AG08396 (cell line): ENCODE results near the gene RAB11FIP4.

Experiments
- DNase-seq: peaks from one replicate; pipeline ENCODE4 v3.0.0; 2012; ENCODE audit warnings: low spot score, mixed read lengths

Gene RAB11FIP4

GRCh38 chr17:31487063-31487647 is 95.7 kb downstream of the RAB11FIP4 start:
- no peak for DNase-seq

- peak; percentile 78 for DNase-seq
Observed at GRCh38 chr17:31487648-31488263, 96.3 kb downstream of the RAB11FIP4 start.

- DNase-seq, result no peak
Observed at GRCh38 chr17:31488264-31488981, 96.9 kb downstream of the RAB11FIP4 start.

DNA sequence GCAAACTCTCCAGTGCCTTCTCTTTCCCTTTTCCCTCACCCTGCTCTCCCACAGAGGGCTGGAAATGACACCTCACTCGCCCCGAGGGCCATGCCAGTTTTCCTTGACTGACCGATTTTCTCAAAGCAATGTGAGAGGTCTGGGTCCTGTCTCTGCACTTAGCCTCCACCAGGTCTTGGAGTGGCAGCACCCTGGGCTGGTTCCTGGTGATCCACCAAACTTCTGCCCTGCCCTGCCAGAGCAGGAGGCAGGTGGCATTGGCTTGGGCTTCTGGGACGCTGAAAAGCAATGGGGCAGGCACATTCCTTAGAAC is 97.5 kb downstream of the RAB11FIP4 start:
- no peak for DNase-seq

DNA sequence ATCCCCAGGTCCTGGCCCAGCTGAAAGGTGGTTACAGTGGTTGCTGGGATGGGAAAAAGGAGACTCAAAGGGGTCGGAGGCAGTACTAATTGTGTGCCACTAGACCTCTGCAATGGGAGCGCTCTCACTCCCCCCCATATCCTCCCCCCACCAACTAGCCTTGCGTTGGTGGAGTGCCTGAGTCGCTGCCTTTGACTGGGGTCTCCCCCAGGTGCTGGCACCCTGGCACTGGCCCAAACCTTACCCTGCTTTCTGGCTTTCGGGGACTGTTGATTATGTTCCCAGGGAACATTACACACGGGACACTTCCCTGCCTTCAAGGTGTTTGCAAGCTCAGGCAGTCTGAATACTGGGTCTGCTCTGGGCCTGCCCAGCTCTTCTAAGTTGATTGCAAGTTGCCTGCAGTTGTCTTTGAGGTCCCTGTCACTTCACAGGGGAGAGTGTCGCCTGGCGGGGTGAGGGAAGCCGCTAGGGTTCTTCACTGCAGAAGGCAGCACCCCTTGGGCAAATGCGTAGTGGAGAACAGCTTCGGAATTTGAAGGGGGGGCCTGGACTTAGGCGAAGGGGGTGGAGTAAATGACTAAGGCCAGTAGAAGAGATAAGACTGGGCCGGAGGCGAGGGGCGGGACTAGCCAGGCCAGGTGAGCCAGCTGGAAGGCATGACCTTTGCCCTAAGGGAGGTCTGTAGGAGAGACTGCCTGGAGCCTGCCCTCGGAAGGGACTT is 98.0 kb downstream of the RAB11FIP4 start:
- no peak for DNase-seq

DNA sequence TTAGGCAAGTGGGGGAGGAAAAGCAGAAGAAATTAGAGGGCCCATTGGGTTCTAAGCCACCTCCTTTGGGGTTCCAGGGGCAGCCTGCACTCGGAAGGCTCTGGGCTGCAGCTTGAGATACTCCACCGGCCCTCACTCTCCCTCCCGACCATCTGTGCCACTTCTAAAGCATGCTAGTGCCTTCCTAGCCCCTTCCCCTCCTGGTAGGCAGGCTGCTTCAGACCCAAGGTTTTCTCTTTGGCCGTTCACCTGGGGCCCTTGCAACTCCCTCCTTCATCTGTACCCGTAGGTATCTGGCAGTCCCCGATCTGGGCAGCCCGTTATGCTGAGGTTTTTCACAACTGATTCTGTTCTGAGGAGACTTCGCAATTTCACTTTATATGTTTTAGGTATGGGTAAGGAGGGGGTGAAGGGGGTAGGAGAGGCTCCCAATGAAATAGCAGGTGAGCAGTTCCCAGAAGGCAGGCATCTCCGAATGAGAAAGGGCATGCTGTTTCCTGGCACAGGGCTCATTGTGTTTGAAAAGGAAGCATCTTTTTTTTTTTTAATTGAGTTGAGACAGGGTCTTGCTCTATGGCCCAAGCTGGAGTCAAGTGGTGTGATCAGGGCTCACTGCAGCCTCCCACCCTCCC is 98.7 kb downstream of the RAB11FIP4 start:
- no peak for DNase-seq

GRCh38 chr17:31490671-31491375 is 99.3 kb downstream of the RAB11FIP4 start:
- no peak for DNase-seq

DNA sequence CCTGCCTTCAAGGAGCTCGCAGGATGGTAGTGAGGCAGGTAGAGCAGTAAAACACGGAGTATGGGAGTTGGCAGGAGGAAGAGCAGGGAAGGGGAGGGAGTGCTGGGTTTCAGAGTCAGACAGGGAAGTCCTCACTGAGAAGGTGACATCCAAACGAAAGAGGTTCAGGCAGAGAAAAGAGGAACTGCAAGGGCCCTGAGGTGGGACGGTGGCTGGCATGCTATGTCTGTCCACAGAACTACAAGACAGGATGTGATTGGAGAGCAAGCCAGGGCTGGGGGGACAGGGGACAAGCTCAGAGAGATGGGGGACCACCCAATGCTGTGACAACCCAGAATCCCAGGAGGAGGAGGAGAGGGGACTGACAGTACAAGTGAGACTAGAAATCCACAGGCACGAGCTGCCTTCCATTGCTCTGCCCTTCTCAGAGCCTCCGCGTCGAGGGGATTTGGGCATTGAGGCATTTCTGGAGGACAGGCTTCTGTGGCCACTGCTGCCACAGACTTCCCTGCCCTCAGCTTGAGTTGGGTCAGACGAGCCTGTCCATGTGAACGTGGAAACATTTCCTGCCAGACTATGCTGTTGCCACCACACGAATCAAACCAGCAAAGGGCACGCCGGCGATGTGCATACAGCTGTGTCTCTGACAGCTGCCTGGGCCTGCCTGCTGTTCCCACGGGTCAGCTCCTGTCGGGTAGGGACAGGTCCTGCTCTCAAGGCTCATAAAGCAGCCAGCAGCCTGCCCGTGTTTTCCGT is 100.1 kb downstream of the RAB11FIP4 start:
- DNase-seq, result no peak

- no peak for DNase-seq
Observed at GRCh38 chr17:31492206-31492605, 100.7 kb downstream of the RAB11FIP4 start.

GRCh38 chr17:31492880-31493655 is 101.6 kb downstream of the RAB11FIP4 start:
- DNase-seq, result no peak

DNA sequence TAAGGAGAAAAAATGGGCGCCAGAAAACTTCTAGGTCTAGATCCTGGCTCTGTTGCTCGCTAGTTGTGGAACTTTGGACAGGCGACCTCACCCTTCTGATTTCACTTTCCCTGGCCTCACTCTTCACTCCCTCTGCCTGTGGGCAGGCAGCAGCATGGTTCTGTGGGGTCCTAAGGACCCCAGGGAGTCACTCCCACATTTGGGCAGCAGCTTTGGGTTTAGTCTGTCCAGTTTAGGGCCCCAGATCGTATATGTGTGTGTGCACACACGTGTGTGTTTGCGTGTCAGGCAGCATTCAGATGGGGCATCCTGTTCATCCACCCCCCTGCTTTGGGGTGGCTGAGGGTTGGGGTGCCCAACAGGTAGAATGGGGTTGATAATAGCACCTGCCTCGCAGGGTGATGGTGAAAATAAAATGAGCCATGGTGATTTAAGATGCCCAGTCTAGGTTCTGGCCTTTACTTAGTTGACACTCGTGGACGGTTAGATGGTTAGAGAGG is 102.2 kb downstream of the RAB11FIP4 start:
- no peak for DNase-seq

DNA sequence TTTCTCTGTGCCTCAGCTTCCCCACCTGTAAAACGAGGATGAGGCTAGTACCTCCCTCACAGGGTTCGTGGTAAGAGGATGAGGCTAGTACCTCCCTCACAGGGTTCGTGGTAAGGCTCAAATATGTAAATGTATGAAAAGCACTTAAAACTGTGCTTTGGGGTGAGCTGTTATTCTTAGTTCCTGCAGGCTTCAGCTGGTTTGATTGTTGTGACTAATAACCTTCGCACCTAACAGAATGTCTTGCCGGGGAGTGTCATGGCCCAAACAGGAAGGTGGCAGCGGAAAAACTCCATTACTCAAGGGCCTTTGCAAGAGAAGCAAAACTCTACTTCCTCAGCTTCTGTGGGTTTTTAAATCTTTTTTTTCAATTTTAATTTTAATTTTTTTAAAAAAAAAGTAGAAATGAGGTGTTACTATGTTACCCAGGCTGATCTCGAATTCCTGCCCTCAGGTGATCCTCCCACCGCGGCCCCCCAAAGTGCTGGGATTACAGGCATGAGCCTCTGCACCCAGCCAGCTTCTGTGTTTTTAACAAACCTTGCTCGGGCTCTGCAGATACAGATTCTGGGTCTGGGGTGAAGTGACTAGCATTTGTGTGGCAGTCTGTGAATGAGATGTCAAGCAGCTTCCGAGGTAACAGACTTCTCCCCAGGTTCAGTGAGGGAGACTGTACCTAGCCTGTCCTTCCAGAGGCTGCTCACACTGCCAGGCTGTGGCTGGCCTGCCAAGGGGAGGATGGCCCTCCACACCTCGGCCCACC is 103.0 kb downstream of the RAB11FIP4 start:
- DNase-seq, result no peak

GRCh38 chr17:31495022-31495885 is 103.8 kb downstream of the RAB11FIP4 start:
- no peak for DNase-seq

DNA sequence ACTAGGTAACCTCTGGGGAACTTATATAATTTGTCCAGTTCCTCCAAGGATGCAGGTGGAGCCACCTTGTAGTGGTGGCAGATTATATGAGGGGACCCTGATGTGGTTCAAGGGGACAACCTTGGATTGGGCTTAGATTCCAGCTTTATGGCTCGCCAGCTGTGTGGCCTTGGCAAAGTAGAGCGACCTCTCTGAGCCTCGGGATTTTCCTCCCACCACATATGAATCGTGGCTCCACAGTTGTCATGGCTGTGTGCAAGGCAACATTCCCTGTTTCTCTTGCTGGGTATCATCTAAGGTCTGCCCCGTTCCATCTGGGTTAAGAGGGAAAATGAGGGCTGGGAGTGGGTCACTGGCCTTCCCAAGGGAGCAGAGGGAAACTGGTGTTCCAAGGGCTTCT is 104.6 kb downstream of the RAB11FIP4 start:
- no peak for DNase-seq

GRCh38 chr17:31496601-31497000 is 105.1 kb downstream of the RAB11FIP4 start:
- DNase-seq, result no peak

GRCh38 chr17:31497431-31497830 is 106.0 kb downstream of the RAB11FIP4 start:
- DNase-seq, result no peak

DNA sequence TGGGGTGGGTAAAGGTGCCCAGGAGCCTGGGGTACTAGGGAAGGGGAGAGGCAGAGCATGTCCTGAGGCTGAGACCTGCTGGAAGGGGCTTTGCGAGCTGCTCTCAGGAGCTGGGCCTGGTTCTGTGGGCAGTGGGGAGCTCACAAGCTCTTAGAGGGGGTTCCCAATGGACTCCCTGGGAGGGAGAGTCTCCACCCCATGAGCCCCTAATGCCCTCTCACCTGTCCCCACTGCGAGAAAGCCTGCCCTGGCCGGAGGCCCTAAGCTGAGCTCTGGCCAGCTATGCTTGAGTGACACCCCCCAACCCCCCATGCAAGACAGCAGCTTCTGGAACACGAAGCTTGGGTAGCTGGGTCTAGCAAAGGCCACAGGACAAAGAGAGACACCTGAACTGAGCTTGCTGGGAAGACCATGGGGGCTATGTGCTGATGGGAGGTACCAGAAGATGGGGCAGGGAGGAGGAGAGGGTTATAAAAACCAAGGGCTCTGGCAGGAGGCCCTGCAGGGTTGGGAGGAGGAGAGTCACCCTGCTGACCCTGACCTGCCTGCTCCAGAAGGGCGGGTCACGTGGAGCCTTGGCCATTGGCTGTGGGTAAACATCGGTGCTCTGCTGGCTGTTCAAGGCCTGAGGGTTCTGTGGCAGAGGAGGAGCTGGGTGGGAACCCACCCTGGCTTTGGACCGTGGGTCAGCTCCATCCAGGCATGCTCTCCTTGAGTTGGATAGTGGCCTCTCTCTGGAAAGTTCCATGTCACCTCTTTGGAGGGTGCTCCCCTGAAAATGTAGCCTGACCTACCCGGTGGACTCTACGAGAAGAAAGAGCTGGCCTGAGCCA is 106.7 kb downstream of the RAB11FIP4 start:
- DNase-seq, result no peak
